HFFc6 (cell line): ENCODE data around the gene KLHL33. TPM values are rescaled to one million over a fixed set of nuclear protein-coding genes. Genes with fewer than 3 reads are reported as not detected.

Source experiments
- DNase-seq: peaks from one replicate; pipeline ENCODE4 v3.0.0-alpha.2; 2018
- H3K27ac Mint-ChIP-seq: 2 replicates; pipeline ENCODE4 v1.8.0; 2020; ENCODE audit warnings: mild to moderate bottlenecking, mixed read lengths
- H3K27me3 Mint-ChIP-seq: 2 replicates; pipeline ENCODE4 v1.8.0; 2021; ENCODE audit warnings: mild to moderate bottlenecking, moderate library complexity, mixed read lengths; ENCODE audit not compliant: insufficient read depth
- H3K36me3 Mint-ChIP-seq: 2 replicates; pipeline ENCODE4 v1.8.0; 2021; ENCODE audit warnings: low read depth, mixed read lengths
- H3K4me1 Mint-ChIP-seq: 2 replicates; pipeline ENCODE4 v1.8.0; 2020; ENCODE audit warnings: low read depth, mixed read lengths
- H3K4me3 Mint-ChIP-seq: 2 replicates; pipeline ENCODE4 v1.8.0; 2020; ENCODE audit warnings: mild to moderate bottlenecking, moderate library complexity, mixed read lengths
- H3K9me3 Mint-ChIP-seq: 2 replicates; pipeline ENCODE4 v1.8.0; 2020; ENCODE audit warnings: mild to moderate bottlenecking, mixed read lengths
- CTCF ChIP-seq: fragments of 200-600 bp; sonication (generic); IDR thresholded peaks from 2 replicates; pipeline ENCODE4 v1.5.0; 2021; ENCODE audit warnings: antibody characterized with exemption, mild to moderate bottlenecking
- total RNA-seq, 6 experiments: library from RNA; stranded (reverse); fragmentation: NEBNext Ultra II Directional; extraction: Animal tissue kit (Norgen Biotek cat#: 25700); gene quantifications; 2 replicates in 1 of 6; 3 replicates in 5 of 6; pipeline ENCODE4 v1.2.3, GENCODE V29; 2021

KLHL33 gene
- total RNA-seq, 6 experiments from 2014 or later: 0.05 TPM; not detected in 5

GRCh38 chr14:20422886-20423285, 13.1 kb downstream of the KLHL33 start:
- Mint-ChIP-seq H3K27me3 (peaks cover 2% of the 10 kb centered on the region), H3K4me1 (peaks cover 11% of the 10 kb centered on the region), H3K27ac (no peak overlapping the region), H3K4me3 (no peak overlapping the region), H3K36me3 (no peaks in the 10 kb centered on the region), H3K9me3 (no peaks in the 10 kb centered on the region)
- TF ChIP-seq CTCF: no peak
- no peak for DNase-seq

GRCh38 chr14:20421267-20421666, 14.7 kb downstream of the KLHL33 start:
- H3K27me3 Mint-ChIP-seq: peaks cover 2% of the 10 kb centered on the region
- no peak for TF ChIP-seq CTCF

GRCh38 chr14:20419419-20419818, 16.5 kb downstream of the KLHL33 start:
- Mint-ChIP-seq H3K36me3 (no peaks in the 10 kb centered on the region), H3K4me1 (peaks cover 7% of the 10 kb centered on the region), H3K27ac (no peak overlapping the region), H3K4me3 (no peak overlapping the region), H3K27me3 (peaks cover 2% of the 10 kb centered on the region), H3K9me3 (no peaks in the 10 kb centered on the region)
- no peak for TF ChIP-seq CTCF
- DNase-seq: no peak

More at GRCh38 chr14:20421267-20421666, 14.7 kb downstream of the KLHL33 start:
- no peak for DNase-seq
- H3K9me3 Mint-ChIP-seq: no peaks in the 10 kb centered on the region
- H3K4me1 Mint-ChIP-seq: no peaks in the 10 kb centered on the region
- no peak overlapping the region for H3K4me3 Mint-ChIP-seq
- no peak overlapping the region for H3K27ac Mint-ChIP-seq
- H3K36me3 Mint-ChIP-seq: no peaks in the 10 kb centered on the region

- peaks cover 2% of the 10 kb centered on the region for H3K27me3 Mint-ChIP-seq
- no peak for DNase-seq
- no peaks in the 10 kb centered on the region for H3K36me3 Mint-ChIP-seq
- H3K9me3 Mint-ChIP-seq: no peaks in the 10 kb centered on the region
- no peak overlapping the region for H3K4me3 Mint-ChIP-seq
- TF ChIP-seq CTCF: no peak
- peaks cover 16% of the 10 kb centered on the region for H3K4me1 Mint-ChIP-seq
- H3K27ac Mint-ChIP-seq: no peak overlapping the region
Measured at GRCh38 chr14:20418501-20418909, 17.5 kb downstream of the KLHL33 start.

- Mint-ChIP-seq H3K27ac (no peak overlapping the region), H3K4me3 (no peak overlapping the region), H3K27me3 (peaks cover 6% of the 10 kb centered on the region), H3K4me1 (peaks cover 19% of the 10 kb centered on the region), H3K9me3 (no peaks in the 10 kb centered on the region), H3K36me3 (no peaks in the 10 kb centered on the region)
- no peak for DNase-seq
- no peak for TF ChIP-seq CTCF
Measured at GRCh38 chr14:20417250-20418186, 18.4 kb downstream of the KLHL33 start.
